K562 (cell line): ENCODE data around the gene SPATS2. TPM values are rescaled to one million over a fixed set of nuclear protein-coding genes. Genes with fewer than 3 reads are reported as not detected.
A peak's percentile ranks its signal among the peaks of the same experiment; 100 is the strongest.

Experiments used
- BCOR ChIP-seq: fragments of 450-650 bp; IDR thresholded peaks from 2 replicates; pipeline ENCODE4 v1.6.1; 2016
- BRCA1 ChIP-seq, 2 experiments: fragments of 450-650 bp in 1 of 2; sonication (generic) in 1 of 2; formaldehyde crosslinking in 1 of 2; IDR thresholded peaks; 2 replicates each; pipeline versions ENCODE4 v1.5.0 to v1.6.1; 2017 to 2020; ENCODE audit warnings: mild to moderate bottlenecking in 1 of 2, missing genetic modification reagents in 1 of 2
- CBX3 ChIP-seq, 2 experiments: IDR thresholded peaks; 1 replicate in 1 of 2; 2 replicates in 1 of 2; pipeline ENCODE4 v1.6.1; 2012; ENCODE audit warnings: inconsistent platforms in 2 of 2, low read length in 2 of 2, borderline replicate concordance in 1 of 2, control low read depth in 1 of 2
- CCNT2 ChIP-seq: IDR thresholded peaks from 2 replicates; pipeline ENCODE4 v1.6.1; 2011; ENCODE audit warnings: borderline replicate concordance, low read depth, mild to moderate bottlenecking, moderate library complexity, mixed read lengths, low read length; ENCODE audit not compliant: insufficient read length; ENCODE audit errors: extremely low read depth
- DACH1 ChIP-seq: fragments of 450-650 bp; IDR thresholded peaks from 2 replicates; pipeline ENCODE4 v1.6.1; 2018; ENCODE audit not compliant: partially characterized antibody
- GTF3C2 ChIP-seq: IDR thresholded peaks from 3 replicates; pipeline ENCODE4 v1.6.1; 2011; ENCODE audit warnings: borderline replicate concordance, mild to moderate bottlenecking, moderate library complexity; ENCODE audit not compliant: insufficient read length; ENCODE audit errors: extremely low read depth
- LEF1 ChIP-seq: fragments of 450-650 bp; IDR thresholded peaks from 2 replicates; pipeline ENCODE4 v1.6.1; 2016; ENCODE audit warnings: mild to moderate bottlenecking
- PCBP1 ChIP-seq: fragments of 200-400 bp; formaldehyde crosslinking; IDR thresholded peaks from 2 replicates; pipeline ENCODE4 v1.6.1; 2018; ENCODE audit warnings: mild to moderate bottlenecking, low read depth, low read length; ENCODE audit not compliant: poor library complexity, severe bottlenecking
- POLR2H ChIP-seq: IDR thresholded peaks from 2 replicates; pipeline ENCODE4 v1.6.1; 2016; ENCODE audit warnings: missing genetic modification characterization, low read depth, mild to moderate bottlenecking, control low read depth, missing compliant biosample characterization, moderate library complexity
- RBM22 ChIP-seq: fragments of 200-400 bp; formaldehyde crosslinking; IDR thresholded peaks from 2 replicates; pipeline ENCODE4 v1.6.1; 2018; ENCODE audit warnings: low read length, low read depth; ENCODE audit not compliant: poor library complexity, severe bottlenecking
- SPI1 ChIP-seq: IDR thresholded peaks from 2 replicates; pipeline ENCODE4 v1.6.1; 2011; ENCODE audit warnings: low read depth, low read length, control low read depth, borderline replicate concordance
- SRSF7 ChIP-seq: fragments of 200-400 bp; formaldehyde crosslinking; optimal IDR thresholded peaks from 2 replicates; pipeline ENCODE3; 2017; ENCODE audit warnings: mild to moderate bottlenecking, low read depth, low read length
- ZMIZ1 ChIP-seq, 2 experiments: fragments of 150-350 bp in 1 of 2; IDR thresholded peaks; 2 replicates each; pipeline ENCODE4 v1.6.1; 2012 to 2016; ENCODE audit warnings: low read depth in 2 of 2, low read length in 2 of 2, mild to moderate bottlenecking in 1 of 2, moderate library complexity in 1 of 2
- ZNF280B ChIP-seq: fragments of 250-450 bp; sonication (Bioruptor Pico); IDR thresholded peaks from 2 replicates; pipeline ENCODE4 v1.5.1; 2021; ENCODE audit warnings: mild to moderate bottlenecking
- ZNF41 ChIP-seq: fragments of 250-450 bp; sonication (Bioruptor Pico); conservative IDR thresholded peaks from 2 replicates; pipeline ENCODE4 v1.4.0; 2020; ENCODE audit warnings: mild to moderate bottlenecking
- ZNF699 ChIP-seq: fragments of 250-450 bp; sonication (Bioruptor Pico); IDR thresholded peaks from 2 replicates; pipeline ENCODE4 v1.8.0; 2021; ENCODE audit warnings: mild to moderate bottlenecking, moderate library complexity; ENCODE audit not compliant: insufficient replicate concordance
- ZNF766 ChIP-seq: fragments of 200-800 bp; sonication (Bioruptor generic); conservative IDR thresholded peaks from 2 replicates; pipeline ENCODE4 v1.6.1; 2016; ENCODE audit warnings: missing genetic modification characterization, missing compliant biosample characterization
- ZNF830 ChIP-seq: fragments of 250-450 bp; sonication (Bioruptor Pico); IDR thresholded peaks from 2 replicates; pipeline ENCODE4 v1.5.0; 2021; ENCODE audit warnings: mild to moderate bottlenecking
- polyA plus RNA-seq, 8 experiments: library from polyadenylated mRNA; depleted of rRNA in 4 of 8; stranded (reverse) in 5 of 8; unstranded in 3 of 8; fragments of >200 nt; fragmentation: Nextera tagmentation in 2 of 8; fragmentation: Illumina TruSeq in 1 of 8; extraction: Ambion mirVana in 2 of 8; extraction: Trizol in 1 of 8; gene quantifications; 2 replicates each; pipeline versions ENCODE4 v1.2.1 to v1.2.3, GENCODE V29; 2011 to 2014; ENCODE audit warnings: inconsistent platforms in 1 of 8, missing spikeins in 1 of 8
- total RNA-seq, 7 experiments: library from RNA; depleted of rRNA in 6 of 7; stranded (reverse); fragments of >200 nt in 6 of 7; fragmentation: Illumina TruSeq in 2 of 7; extraction: Trizol in 2 of 7; gene quantifications; 2 replicates each; pipeline versions ENCODE4 v1.2.1 to v1.2.3, GENCODE V29; 2011 to 2021; ENCODE audit warnings: low replicate concordance in 1 of 7
- TF ChIP-seq, protein P1 (sequence below), 2 experiments: fragments of 450-650 bp in 1 of 2; sonication (generic) in 1 of 2; formaldehyde crosslinking in 1 of 2; IDR thresholded peaks in 1 of 2; conservative IDR thresholded peaks in 1 of 2; 2 replicates each; pipeline versions ENCODE4 v1.6.1 to v1.8.1; 2016 to 2023; ENCODE audit warnings: mild to moderate bottlenecking in 2 of 2, moderate library complexity in 2 of 2, inconsistent platforms in 1 of 2, missing genetic modification reagents in 1 of 2

Gene SPATS2
- total and polyA plus RNA-seq, 9 of the 15 experiments (the other 6 are each of a cell fraction or from before 2014, with no cell fraction given), result 5.4 to 48.2 (median 17.5) TPM

- TF ChIP-seq, protein P1, sequence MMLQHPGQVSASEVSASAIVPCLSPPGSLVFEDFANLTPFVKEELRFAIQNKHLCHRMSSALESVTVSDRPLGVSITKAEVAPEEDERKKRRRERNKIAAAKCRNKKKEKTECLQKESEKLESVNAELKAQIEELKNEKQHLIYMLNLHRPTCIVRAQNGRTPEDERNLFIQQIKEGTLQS (IDR thresholded peaks at IDR 0.05), result peak; percentile 50; the same call in 1 of the 2 replicates
- TF ChIP-seq, protein P1 (CRISPR knock-in tag; conservative IDR thresholded peaks at IDR 0.05), result no peak
- TF ChIP-seq RBM22 (no peak), CBX3 (IDR thresholded peaks at IDR 0.05; ENCODE audit: borderline replicate concordance in 1 of 2, low read length in 2 of 2) (no peak), ZNF830 (CRISPR knock-in tag) (no peak), BRCA1 (IDR thresholded peaks at IDR 0.05) (no peak), BRCA1 (CRISPR knock-in tag; IDR thresholded peaks at IDR 0.05) (no peak), SPI1 (peak; percentile 26; the same call in 1 of the 2 replicates), BCOR (no peak), LEF1 (0 out of 2 replicates have a peak, but pooled peaks have one; percentile 17), POLR2H (tag) (no peak), ZNF766 (CRISPR knock-in tag) (no peak), ZNF280B (no peak), ZNF41 (CRISPR knock-in tag) (no peak), DACH1 (no peak), GTF3C2 (no peak), ZMIZ1 (IDR thresholded peaks at IDR 0.05; ENCODE audit: low read depth in 2 of 2, low read length in 2 of 2) (no peak), CCNT2 (no peak), PCBP1 (no peak), ZNF699 (CRISPR knock-in tag) (no peak), SRSF7 (no peak)
These were observed 33.0 kb downstream of the SPATS2 start (continued) for GRCh38 chr12:49400304-49400703.
